Rectal smooth muscle tissue (tissue), 1 donor: ENCODE results near the gene NPDC1.
"Not testable (repeated sequence)": the region's sequence is repeated elsewhere in the genome, so short reads cannot be mapped to it uniquely, and the experiment has no call there.

Experiments
- H3K27ac ChIP-seq: one replicate; pipeline ENCODE4 v1.7.0; 2013; ENCODE audit warnings: low read depth, low read length, inconsistent platforms
- H3K27me3 ChIP-seq: one replicate; pipeline ENCODE4 v1.7.0; 2013; ENCODE audit warnings: low read length; ENCODE audit not compliant: control insufficient read depth, insufficient read depth
- H3K36me3 ChIP-seq: one replicate; pipeline ENCODE4 v1.7.0; 2013; ENCODE audit warnings: low read length; ENCODE audit not compliant: control insufficient read depth, insufficient read depth
- H3K4me1 ChIP-seq: one replicate; pipeline ENCODE4 v1.7.0; 2013; ENCODE audit warnings: low read length; ENCODE audit not compliant: control insufficient read depth, insufficient read depth
- H3K4me3 ChIP-seq: one replicate; pipeline ENCODE4 v1.7.0; 2013; ENCODE audit warnings: low read length
- H3K9ac ChIP-seq: one replicate; pipeline ENCODE4 v1.7.0; 2013; ENCODE audit warnings: low read length

NPDC1 gene

GRCh38 chr9:137038916-137039315 lies 7.1 kb downstream of the NPDC1 start:
- H3K36me3 ChIP-seq = no peaks in the 10 kb centered on the region

GRCh38 chr9:137037483-137037882 lies 8.5 kb downstream of the NPDC1 start:
- Histone ChIP-seq H3K27me3 (no peaks in the 10 kb centered on the region), H3K9ac (no peak overlapping the region), H3K4me3 (no peak overlapping the region), H3K27ac (no peak overlapping the region), H3K4me1 (no peaks in the 10 kb centered on the region), H3K36me3 (no peaks in the 10 kb centered on the region)

More at GRCh38 chr9:137038916-137039315, 7.1 kb downstream of the NPDC1 start:
- Histone ChIP-seq H3K27ac (no peak overlapping the region), H3K27me3 (no peaks in the 10 kb centered on the region), H3K4me3 (no peak overlapping the region), H3K4me1 (no peaks in the 10 kb centered on the region), H3K9ac (no peak overlapping the region)

GRCh38 chr9:137037035-137037434 lies 8.9 kb downstream of the NPDC1 start:
- Histone ChIP-seq H3K9ac (no peak overlapping the region), H3K27ac (no peak overlapping the region), H3K4me3 (no peak overlapping the region), H3K4me1 (no peaks in the 10 kb centered on the region), H3K27me3 (no peaks in the 10 kb centered on the region), H3K36me3 (no peaks in the 10 kb centered on the region)

- no peaks in the 10 kb centered on the region for H3K27me3 ChIP-seq
- H3K4me3 ChIP-seq = no peak overlapping the region
- H3K27ac ChIP-seq = no peak overlapping the region
- no peaks in the 10 kb centered on the region for H3K36me3 ChIP-seq
- no peaks in the 10 kb centered on the region for H3K4me1 ChIP-seq
- no peak overlapping the region for H3K9ac ChIP-seq
Measured at GRCh38 chr9:137035937-137036336, 10.0 kb downstream of the NPDC1 start.

- Histone ChIP-seq H3K27ac (no peak overlapping the region), H3K4me1 (no peaks in the 10 kb centered on the region), H3K9ac (no peak overlapping the region)
Measured at GRCh38 chr9:137035507-137035834, 10.5 kb downstream of the NPDC1 start.

GRCh38 chr9:137034709-137035506 lies 11.1 kb downstream of the NPDC1 start:
- peak overlapping the region; percentile 21 for H3K4me3 ChIP-seq
- no peaks in the 10 kb centered on the region for H3K36me3 ChIP-seq
- no peak overlapping the region for H3K9ac ChIP-seq
- H3K27ac ChIP-seq = no peak overlapping the region
- no peaks in the 10 kb centered on the region for H3K27me3 ChIP-seq
- no peaks in the 10 kb centered on the region for H3K4me1 ChIP-seq

More at GRCh38 chr9:137035507-137035834, 10.5 kb downstream of the NPDC1 start:
- Histone ChIP-seq H3K27me3 (no peaks in the 10 kb centered on the region), H3K4me3 (no peak overlapping the region), H3K36me3 (no peaks in the 10 kb centered on the region)

- Histone ChIP-seq H3K4me3 (peak overlapping the region; percentile 8), H3K9ac (no peak overlapping the region), H3K27me3 (no peaks in the 10 kb centered on the region), H3K4me1 (peaks cover 4% of the 10 kb centered on the region), H3K36me3 (no peaks in the 10 kb centered on the region), H3K27ac (no peak overlapping the region)
Measured at GRCh38 chr9:137034039-137034708, 11.8 kb downstream of the NPDC1 start.

GRCh38 chr9:137033481-137033880 lies 12.5 kb downstream of the NPDC1 start:
- not testable (repeated sequence) for H3K36me3 ChIP-seq, H3K27me3 ChIP-seq, H3K9ac ChIP-seq, H3K27ac ChIP-seq, H3K4me1 ChIP-seq, H3K4me3 ChIP-seq

- Histone ChIP-seq H3K4me3 (no peak overlapping the region), H3K4me1 (peaks cover 8% of the 10 kb centered on the region), H3K36me3 (no peaks in the 10 kb centered on the region), H3K27me3 (no peaks in the 10 kb centered on the region), H3K9ac (no peak overlapping the region), H3K27ac (no peak overlapping the region)
Measured at GRCh38 chr9:137032858-137033257, 13.1 kb downstream of the NPDC1 start.

GRCh38 chr9:137031904-137032640 lies 13.9 kb downstream of the NPDC1 start, which contains the start of gene FUT7:
Gene FUT7 (minus strand): TSS chr9:137032088. CDS start chr9:137031991, 97 bp downstream.
- peaks cover 12% of the 10 kb centered on the region for H3K4me1 ChIP-seq
- no peak within 1 kb of the TSS for H3K4me3 ChIP-seq
- H3K27ac ChIP-seq = no peak within 1 kb of the TSS
- no peaks in the 10 kb centered on the region for H3K27me3 ChIP-seq
- H3K36me3 ChIP-seq = no peaks in the 10 kb centered on the region
- H3K9ac ChIP-seq = no peak within 1 kb of the TSS

GRCh38 chr9:137030538-137031527 lies 15.1 kb downstream of the NPDC1 start:
- peaks cover 12% of the 10 kb centered on the region for H3K4me1 ChIP-seq
- no peaks in the 10 kb centered on the region for H3K36me3 ChIP-seq
- H3K27me3 ChIP-seq = no peaks in the 10 kb centered on the region
- H3K27ac ChIP-seq = no peak overlapping the region
- no peak overlapping the region for H3K9ac ChIP-seq
- H3K4me3 ChIP-seq = no peak overlapping the region
